KOPT-K1 (cell line): ENCODE measurements around the gene DCUN1D2.
"Not testable (repeated sequence)": the region's sequence is repeated elsewhere in the genome, so short reads cannot be mapped to it uniquely, and the experiment has no call there.

ENCODE experiments used
- H3K27ac ChIP-seq: fragments of 200-600 bp; sonication (generic); 2 replicates; pipeline ENCODE4 v1.5.1; 2016; ENCODE audit warnings: antibody characterized with exemption, mild to moderate bottlenecking, low read depth, low read length; ENCODE audit not compliant: poor library complexity, severe bottlenecking
- H3K36me3 ChIP-seq: fragments of 200-600 bp; sonication (generic); 2 replicates; pipeline ENCODE4 v1.5.1; 2017; ENCODE audit warnings: antibody characterized with exemption, mild to moderate bottlenecking, low read length, moderate library complexity; ENCODE audit not compliant: insufficient read depth
- H3K9me3 ChIP-seq: fragments of 200-600 bp; sonication (generic); 2 replicates; pipeline ENCODE4 v1.5.1; 2017; ENCODE audit warnings: antibody characterized with exemption, low read length, mild to moderate bottlenecking; ENCODE audit not compliant: insufficient read depth, poor library complexity, severe bottlenecking

Gene DCUN1D2

DNA sequence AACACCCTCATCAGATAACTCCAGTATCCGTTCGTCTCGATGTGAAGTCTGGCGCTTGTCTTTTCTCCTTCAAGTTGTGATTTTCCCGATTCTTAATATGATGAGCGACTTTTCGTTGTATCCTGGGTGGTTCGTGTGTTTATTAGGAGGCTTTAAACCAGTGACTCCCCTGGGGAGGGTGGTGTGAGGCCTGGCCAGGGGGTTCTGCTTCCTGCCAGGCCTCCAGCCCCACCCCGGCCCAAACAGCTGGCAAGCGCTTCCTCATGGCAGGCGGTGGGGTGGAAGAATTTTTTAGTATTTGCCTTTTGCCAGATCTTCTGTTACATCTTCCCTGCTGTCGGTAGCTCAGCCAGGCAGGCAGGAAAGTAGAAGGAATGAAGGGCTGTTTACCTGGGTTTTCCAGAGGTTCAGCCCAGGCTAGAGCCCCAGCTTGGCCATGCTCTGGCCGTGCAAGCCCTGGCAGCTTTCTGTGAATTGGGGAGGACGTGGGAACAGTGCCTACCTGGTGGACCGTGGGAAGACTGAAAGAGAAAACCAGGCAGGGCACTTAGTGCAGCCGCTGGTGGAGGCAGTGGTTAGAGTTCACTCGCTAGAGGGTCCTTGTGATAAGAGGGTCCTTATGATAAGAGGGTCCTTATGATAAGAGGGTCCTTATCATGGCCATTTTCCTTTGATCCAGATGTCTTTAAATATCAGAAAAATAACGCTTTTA lies 37.7 kb upstream of the DCUN1D2 start:
- no peak overlapping the region for H3K27ac ChIP-seq
- peaks cover 66% of the 10 kb centered on the region for H3K36me3 ChIP-seq
- no peaks in the 10 kb centered on the region for H3K9me3 ChIP-seq

DNA sequence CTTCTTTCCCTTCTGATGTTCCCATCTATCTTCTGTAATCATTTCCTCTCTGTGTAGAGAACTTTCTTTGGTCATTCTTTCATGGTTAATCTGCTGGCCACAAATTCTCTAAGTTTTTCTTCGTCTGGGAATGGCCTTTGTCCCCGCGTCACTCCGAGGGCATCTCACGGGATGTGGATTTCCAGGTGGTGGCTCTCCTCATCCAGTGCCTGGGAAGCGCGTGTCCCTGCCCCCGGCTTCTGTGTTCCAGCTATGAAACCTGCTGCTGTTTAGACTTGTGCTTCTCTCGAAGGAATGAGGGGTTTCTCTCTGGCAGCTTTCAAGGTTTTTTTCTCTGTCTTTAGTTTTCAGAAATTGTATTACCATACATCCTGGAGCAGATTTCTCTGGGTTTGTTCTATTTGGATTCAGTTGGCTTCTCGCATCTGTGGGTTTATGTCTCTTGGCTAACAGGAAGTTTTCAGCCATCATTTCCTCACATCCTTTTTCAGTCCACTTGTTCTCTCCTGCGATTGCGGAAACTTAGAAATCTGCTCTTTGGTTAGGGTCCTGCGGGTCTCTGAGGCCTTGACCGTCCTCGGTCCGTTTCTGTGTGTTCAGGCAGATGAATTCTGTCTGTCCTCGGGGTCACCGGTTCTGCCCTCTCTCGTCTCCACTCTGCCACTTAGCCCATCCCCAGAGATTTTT lies 36.9 kb upstream of the DCUN1D2 start:
- Histone ChIP-seq H3K36me3 (peaks cover 66% of the 10 kb centered on the region), H3K9me3 (no peaks in the 10 kb centered on the region), H3K27ac (no peak overlapping the region)

DNA sequence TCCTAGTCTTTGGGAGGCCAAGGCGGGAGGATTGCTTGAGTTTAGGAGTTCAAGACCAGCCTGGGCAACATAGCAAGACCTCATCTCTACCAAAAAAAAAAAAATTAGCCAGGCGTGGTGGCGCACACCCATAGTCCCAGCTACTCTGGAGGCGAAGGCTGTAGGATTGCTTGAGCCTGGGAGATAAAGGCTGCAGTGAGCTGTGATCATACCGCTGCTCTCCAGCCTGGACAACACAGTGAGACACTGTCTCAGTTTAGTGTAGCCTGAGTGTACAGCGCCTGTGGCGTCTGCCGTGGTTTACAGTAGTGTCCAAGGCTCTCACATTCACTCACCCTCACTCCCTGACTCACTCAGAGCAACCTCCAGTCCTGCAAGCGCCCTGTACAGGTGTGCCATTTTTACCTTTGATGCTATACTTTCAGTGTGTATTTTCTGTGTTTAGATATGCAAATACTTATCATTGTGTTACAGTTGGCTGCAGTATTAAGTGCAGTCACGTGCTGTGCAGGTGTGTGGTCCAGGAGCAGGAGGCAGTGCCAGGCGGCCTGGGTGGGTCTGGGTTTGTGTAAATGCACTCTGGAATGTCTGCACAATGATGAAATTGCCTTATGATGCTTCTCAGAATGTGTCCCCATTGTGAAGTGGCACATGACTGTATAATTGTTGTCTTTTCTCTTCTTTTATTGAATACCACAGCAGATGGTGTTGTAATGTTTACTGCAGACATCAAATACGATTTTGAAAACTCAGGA lies 36.1 kb upstream of the DCUN1D2 start:
- H3K27ac ChIP-seq: no peak overlapping the region
- peaks cover 59% of the 10 kb centered on the region for H3K36me3 ChIP-seq
- H3K9me3 ChIP-seq: no peaks in the 10 kb centered on the region

DNA sequence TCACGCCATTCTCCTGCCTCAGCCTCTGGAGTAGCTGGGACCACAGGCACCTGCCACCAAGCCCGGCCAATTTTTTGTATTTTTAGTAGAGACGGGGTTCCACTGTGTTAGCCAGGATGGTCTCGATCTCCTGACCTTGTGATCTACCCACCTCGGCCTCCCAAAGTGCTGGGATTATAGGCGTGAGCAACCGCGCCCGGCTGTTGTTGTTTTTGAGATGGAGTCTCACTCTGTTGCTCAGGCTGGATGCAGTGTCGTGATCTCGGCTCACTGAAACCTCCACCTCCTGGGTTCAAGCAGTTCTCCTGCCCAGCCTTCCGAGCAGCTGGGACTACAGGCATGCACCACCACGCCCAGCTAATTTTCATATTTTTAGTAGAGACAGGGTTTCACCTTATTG lies 31.9 kb upstream of the DCUN1D2 start:
- H3K9me3 ChIP-seq, H3K27ac ChIP-seq: not testable (repeated sequence)
- H3K36me3 ChIP-seq: peaks cover 35% of the 10 kb centered on the region; the same call in 1 of the 2 replicates

DNA sequence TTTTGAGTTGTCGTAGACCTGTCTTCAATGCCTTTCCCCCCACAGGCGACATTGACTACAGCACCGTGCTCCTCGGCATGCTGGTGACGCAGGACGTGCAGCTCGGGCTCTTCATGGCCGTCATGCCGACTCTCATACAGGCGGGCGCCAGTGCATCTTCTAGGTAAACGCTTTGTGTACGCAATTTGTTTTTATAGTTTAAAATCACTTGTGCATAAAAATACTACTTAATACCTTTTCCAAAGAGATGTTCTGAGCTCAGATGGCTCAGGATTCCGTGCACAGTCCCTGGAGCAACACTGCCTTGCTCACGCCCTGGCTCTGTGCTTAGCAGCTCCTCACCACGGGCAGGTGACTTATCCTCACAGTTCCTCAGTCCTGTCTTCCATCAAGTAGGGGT lies 30.1 kb upstream of the DCUN1D2 start:
- H3K27ac ChIP-seq: no peak overlapping the region
- H3K36me3 ChIP-seq: peaks cover 18% of the 10 kb centered on the region; the same call in 1 of the 2 replicates
- H3K9me3 ChIP-seq: no peaks in the 10 kb centered on the region

DNA sequence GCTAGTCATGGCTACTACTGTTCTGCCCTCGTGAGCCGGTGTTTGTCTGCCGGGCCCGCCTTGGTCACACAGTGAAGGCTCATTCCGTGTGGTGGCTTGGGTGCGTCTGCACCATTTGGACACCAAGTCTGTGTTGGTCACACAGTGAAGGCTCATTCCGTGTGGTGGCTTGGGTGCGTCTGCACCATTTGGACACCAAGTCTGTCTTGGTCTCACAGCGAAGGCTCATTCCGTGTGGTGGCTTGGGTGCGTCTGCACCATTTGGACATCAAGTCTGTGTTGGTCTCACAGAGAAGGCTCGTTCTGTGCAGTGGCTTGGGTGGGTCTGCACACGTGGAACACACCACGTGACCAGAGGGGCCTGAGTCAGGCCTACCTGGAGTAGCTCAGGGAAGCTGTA lies 29.0 kb upstream of the DCUN1D2 start:
- H3K27ac ChIP-seq: no peak overlapping the region
- H3K9me3 ChIP-seq: no peaks in the 10 kb centered on the region

DNA sequence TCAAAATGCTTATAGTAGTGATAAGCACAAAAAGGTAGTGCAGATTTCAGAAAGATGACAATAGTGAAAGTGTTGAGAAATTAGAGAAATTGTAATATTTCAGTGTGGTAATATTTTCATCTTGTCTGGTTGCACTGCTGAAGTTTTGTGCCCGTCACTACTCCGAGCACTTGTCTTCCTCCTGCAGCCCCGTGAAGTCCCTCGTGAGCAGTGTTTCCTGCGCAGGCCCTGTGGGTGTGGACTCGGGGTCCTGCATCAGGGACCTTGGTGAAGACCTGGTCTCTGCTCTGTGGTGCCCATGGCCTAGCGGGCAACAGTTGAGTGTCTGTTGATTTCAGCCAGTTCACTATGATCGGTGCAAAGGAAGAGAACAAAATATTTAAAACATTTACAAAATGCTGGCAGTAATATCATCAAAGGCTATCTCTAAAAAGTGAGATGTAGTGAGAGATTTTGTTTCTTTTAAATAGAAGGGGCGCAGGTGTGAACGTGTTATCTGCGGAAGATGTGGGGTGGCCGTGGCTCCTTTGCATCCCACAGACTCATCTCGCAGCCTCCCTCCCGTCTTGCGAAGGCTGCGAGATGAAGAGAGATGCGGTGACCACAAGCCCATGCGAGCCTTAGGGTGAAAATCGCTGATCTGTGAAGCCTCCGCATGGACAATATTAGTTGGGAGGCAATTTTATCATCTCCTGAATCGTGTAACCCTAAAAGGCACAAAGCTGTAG lies 27.7 kb upstream of the DCUN1D2 start:
- Histone ChIP-seq H3K27ac (no peak overlapping the region), H3K36me3 (peaks cover 8% of the 10 kb centered on the region; the same call in 1 of the 2 replicates), H3K9me3 (no peaks in the 10 kb centered on the region)

More for the DNA sequence above, 29.0 kb upstream of the DCUN1D2 start:
- peaks cover 8% of the 10 kb centered on the region; the same call in 1 of the 2 replicates for H3K36me3 ChIP-seq

DNA sequence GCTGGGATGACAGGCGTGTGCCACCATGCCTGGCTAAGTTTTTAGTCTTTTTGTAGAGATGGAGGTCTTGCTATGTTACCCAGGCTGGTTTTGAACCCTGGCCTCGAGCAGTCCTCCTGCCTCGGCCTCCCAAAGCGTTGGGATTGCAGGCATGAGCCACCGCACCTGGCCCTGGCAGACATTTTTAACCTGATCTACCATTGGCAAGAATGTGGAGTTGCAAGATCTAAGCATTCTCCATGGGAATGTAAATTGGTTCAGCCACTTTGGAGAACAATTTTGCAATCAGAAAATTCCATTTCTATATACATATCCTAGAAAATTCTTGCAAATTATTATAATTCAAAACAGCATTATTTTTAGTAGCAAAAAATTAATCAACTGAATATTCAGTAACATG lies 24.3 kb upstream of the DCUN1D2 start:
- peaks cover 20% of the 10 kb centered on the region; the same call in 1 of the 2 replicates for H3K36me3 ChIP-seq
- no peak overlapping the region for H3K27ac ChIP-seq
- no peaks in the 10 kb centered on the region for H3K9me3 ChIP-seq

DNA sequence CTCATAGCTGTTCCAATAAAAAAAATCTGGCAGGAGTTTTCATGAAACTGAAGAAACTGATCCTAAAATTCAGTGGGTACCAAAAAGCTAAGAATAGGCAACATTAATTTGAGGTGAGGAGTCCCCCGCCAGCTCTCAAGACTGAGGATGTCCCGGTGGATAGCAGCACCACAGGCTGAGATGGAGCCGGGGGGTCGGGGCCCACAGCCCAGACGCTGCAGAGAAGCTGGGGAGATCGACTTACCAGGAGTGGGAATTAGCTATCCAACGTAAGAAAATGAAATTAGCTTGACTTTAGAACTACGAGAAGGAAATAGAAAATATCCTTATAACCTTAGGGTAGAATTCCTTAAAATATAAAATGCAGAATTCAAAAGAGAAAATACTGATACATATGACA lies 23.2 kb upstream of the DCUN1D2 start:
- Histone ChIP-seq H3K36me3 (peaks cover 23% of the 10 kb centered on the region; the same call in 1 of the 2 replicates), H3K9me3 (no peaks in the 10 kb centered on the region), H3K27ac (no peak overlapping the region)

DNA sequence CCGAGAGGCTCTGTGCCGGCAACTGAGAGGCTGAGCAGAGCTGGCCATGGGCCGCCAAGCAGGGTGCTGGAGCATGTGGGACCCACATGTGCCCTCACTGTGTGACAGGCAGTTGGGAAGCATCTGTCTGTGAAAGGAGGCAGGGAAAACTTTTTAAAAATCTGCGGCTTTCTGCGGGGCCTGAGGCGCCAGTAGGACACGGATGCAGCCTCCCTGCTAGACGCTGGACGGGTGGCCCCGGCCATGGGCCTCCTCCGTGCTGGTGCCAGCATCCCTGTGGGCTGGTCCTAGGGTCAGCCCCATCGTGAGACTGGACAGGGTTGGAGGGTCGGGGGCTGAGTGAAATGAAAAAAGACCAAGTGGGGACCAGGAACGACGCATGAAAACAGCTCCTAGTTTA lies 20.9 kb upstream of the DCUN1D2 start:
- Histone ChIP-seq H3K36me3 (peaks cover 30% of the 10 kb centered on the region; the same call in 1 of the 2 replicates), H3K27ac (no peak overlapping the region), H3K9me3 (no peaks in the 10 kb centered on the region)

DNA sequence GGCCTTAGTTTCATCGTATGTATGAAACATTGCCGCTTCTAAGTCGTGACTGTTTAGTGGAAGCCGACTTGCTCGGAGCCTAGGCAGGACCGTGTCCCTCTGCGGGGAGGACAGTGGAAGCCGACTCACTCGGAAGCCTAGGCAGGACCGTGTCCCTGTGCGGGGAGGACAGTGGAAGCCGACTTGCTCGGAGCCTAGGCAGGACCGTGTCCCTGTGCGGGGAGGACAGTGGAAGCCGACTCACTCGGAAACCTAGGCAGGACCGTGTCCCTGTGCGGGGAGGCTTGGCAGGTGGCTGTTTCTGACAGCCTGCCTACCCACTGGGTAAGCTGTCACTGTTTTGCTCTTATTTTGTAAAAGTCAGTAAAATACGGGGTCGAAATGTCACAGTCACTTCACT lies 20.4 kb upstream of the DCUN1D2 start:
- Histone ChIP-seq H3K27ac (no peak overlapping the region), H3K9me3 (no peaks in the 10 kb centered on the region), H3K36me3 (peaks cover 30% of the 10 kb centered on the region; the same call in 1 of the 2 replicates)

DNA sequence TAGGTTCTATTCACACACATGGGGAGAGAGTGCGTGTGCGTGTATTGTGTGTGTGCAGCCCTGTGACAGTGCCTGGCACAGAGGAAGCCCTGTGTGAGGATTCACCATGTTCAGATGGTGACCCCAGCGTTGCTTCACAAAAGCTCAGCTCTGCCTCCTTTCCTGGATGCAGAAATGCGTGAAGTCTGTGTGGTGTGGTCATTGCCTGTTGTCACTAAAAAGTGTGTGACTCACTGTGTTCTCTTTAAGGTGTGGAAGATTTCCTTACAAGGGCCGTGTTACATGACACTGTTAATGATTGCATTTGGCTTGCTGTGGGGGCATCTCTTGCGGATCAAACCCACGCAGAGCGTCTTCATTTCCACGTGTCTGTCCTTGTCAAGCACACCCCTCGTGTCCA lies 19.5 kb upstream of the DCUN1D2 start:
- Histone ChIP-seq H3K27ac (no peak overlapping the region), H3K9me3 (no peaks in the 10 kb centered on the region), H3K36me3 (peaks cover 37% of the 10 kb centered on the region; the same call in 1 of the 2 replicates)

DNA sequence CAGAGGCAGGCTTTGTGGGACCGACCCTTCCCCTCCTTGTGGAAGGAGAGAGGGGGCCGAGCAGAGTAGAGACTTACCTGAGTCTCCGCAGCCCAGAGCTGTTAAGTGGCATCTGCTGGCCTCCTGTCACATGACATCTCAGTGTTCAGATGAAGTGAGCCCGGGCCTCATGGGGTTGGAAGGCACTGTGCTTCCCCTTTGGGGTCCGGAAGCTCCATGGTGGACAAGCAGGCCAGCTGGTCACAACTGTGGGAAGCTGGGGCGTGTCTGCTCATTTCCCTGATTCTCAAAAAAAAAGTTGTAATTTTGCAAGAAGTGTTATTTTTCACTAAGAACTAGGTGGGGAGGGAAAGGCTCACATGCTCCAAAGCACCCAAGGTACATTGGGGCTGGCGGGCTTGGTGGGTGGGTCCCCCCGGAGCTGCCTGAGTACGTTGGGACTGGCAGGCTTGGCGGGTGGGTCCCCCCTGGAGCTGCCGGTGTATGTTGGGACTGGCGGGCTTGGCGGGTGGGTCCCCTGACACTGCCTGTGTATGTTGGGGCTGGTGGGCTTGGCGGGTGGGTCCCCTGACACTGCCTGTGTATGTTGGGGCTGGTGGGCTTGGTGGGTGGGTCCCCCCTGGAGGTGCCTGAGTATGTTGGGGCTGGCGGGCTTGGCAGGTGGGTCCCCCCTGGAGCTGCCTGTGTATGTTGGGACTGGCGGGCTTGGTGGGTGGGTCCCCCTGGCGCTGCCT lies 18.2 kb upstream of the DCUN1D2 start:
- H3K9me3 ChIP-seq: no peaks in the 10 kb centered on the region
- no peak overlapping the region for H3K27ac ChIP-seq
- peaks cover 50% of the 10 kb centered on the region for H3K36me3 ChIP-seq
